C4-2B (cell line): ENCODE data around the gene NCBP2L.

ENCODE experiments used
- H3K27ac ChIP-seq: fragments of 450-650 bp; 2 replicates; pipeline ENCODE4 v1.5.1; 2017
- ZFX ChIP-seq: fragments of 450-650 bp; IDR thresholded peaks from 2 replicates; pipeline ENCODE4 v1.6.1; 2017
- TF ChIP-seq, protein P1 (sequence below): fragments of 450-650 bp; conservative IDR thresholded peaks from 2 replicates; pipeline ENCODE4 v1.5.1; 2017; ENCODE audit warnings: mild to moderate bottlenecking

The NCBP2L gene

DNA sequence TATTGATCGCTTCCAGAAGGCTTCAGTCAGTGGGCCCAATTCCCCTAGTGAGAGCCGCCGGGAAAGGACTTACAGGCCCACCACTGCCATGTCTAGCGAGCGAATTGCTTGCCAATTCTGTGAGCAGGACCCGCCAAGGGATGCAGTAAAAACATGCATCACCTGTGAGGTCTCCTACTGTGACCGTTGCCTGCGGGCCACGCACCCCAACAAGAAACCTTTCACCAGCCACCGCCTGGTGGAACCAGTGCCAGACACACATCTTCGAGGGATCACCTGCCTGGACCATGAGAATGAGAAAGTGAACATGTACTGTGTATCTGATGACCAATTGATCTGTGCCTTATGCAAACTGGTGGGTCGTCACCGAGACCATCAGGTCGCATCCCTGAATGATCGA lies 63.4 kb downstream of the NCBP2L start:
- TF ChIP-seq, protein P1, sequence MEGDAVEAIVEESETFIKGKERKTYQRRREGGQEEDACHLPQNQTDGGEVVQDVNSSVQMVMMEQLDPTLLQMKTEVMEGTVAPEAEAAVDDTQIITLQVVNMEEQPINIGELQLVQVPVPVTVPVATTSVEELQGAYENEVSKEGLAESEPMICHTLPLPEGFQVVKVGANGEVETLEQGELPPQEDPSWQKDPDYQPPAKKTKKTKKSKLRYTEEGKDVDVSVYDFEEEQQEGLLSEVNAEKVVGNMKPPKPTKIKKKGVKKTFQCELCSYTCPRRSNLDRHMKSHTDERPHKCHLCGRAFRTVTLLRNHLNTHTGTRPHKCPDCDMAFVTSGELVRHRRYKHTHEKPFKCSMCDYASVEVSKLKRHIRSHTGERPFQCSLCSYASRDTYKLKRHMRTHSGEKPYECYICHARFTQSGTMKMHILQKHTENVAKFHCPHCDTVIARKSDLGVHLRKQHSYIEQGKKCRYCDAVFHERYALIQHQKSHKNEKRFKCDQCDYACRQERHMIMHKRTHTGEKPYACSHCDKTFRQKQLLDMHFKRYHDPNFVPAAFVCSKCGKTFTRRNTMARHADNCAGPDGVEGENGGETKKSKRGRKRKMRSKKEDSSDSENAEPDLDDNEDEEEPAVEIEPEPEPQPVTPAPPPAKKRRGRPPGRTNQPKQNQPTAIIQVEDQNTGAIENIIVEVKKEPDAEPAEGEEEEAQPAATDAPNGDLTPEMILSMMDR, result no peak
- no peak for TF ChIP-seq ZFX

DNA sequence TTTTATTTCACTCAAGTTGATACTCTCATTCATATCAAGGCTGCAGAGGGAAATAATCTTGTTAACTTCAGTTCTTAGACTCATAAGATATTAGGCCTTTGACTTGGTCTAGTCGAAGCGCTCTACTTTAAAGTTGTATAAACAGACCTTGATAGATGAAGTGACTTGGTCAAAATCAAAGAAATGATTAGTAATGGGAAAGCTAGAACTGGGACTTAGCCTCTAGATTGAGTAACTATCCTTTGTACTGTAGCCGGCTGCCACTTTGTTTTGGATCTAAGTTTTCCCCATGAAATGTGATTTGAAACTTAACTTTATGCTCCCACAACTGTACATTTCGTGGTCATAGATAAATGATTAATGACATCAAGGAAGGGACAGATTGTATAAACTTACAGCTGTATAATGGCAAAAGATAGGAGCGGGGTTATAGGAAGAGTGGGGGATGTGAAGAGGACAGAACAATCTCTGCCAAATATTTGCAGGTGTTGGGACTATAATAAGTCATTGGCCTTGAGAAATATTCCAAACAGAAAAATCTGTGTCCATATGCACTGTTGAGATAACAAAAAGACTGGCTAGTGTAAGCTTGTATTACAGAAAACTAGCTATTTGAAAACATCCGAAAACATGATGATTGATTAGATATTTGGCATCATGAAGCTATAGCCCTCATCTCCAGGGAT lies 65.3 kb downstream of the NCBP2L start:
- TF ChIP-seq, protein P1, result no peak
- no peak for TF ChIP-seq ZFX
- no peak overlapping the region for H3K27ac ChIP-seq

More for the DNA sequence above, 63.4 kb downstream of the NCBP2L start:
- no peak overlapping the region for H3K27ac ChIP-seq
